Measurements from ENCODE around the gene GSDME. TPM values are rescaled to one million over a fixed set of nuclear protein-coding genes. Genes with fewer than 3 reads are reported as not detected.

The GSDME gene
- total and polyA plus RNA-seq, 10 of the 15 experiments (the other 5 are each of a cell fraction or from before 2014, with no cell fraction given) = 23.7 to 245 (median 128) TPM

GRCh38 chr7:24728503-24729364 lies 28.5 kb downstream of the GSDME start:
- WGBS (ENCODE audit: insufficient coverage, insufficient replicate concordance, low lambda C conversion rate, missing lambda C conversion rate) = 54% methylated on average over 16 of the region's 16 CpGs
- CTCF ChIA-PET = interaction anchor here (0.6 to 2.5 kb wide), 2 partner anchors 13 to 115 kb away, joined by 3 to 12 read pairs; no protein-coding TSS in a partner anchor
- 0 out of 2 replicates have a peak, but pooled peaks have one; percentile 53 for TF ChIP-seq IRF4 (IDR thresholded peaks at IDR 0.05; ENCODE audit: low read depth, low read length)
- TF ChIP-seq CREM (IDR thresholded peaks at IDR 0.05; ENCODE audit: low read depth) = peak; percentile 48; the same call in 1 of the 2 replicates
- TF ChIP-seq SIN3A (IDR thresholded peaks at IDR 0.05; ENCODE audit: low read depth, low read length) = no peak
- no peak for TF ChIP-seq E4F1 (IDR thresholded peaks at IDR 0.05; ENCODE audit: borderline replicate concordance, partially characterized antibody)
- TF ChIP-seq CTCF (IDR thresholded peaks at IDR 0.05 in 2 of 3, conservative IDR thresholded peaks at IDR 0.05 in 1 of 3; ENCODE audit: control insufficient read depth in 2 of 3, extremely low read depth in 1 of 3, insufficient read depth in 1 of 3, low read depth in 3 of 3, low read length in 3 of 3) = no peak
- TF ChIP-seq IRF3 (IDR thresholded peaks at IDR 0.05) = no peak
- TF ChIP-seq CBX3 (IDR thresholded peaks at IDR 0.05; ENCODE audit: borderline replicate concordance, low read depth) = no peak
- TF ChIP-seq MAX (IDR thresholded peaks at IDR 0.05; ENCODE audit: low read depth, low read length) = no peak
- no peak for TF ChIP-seq TARDBP (IDR thresholded peaks at IDR 0.05; ENCODE audit: borderline replicate concordance)
- TF ChIP-seq YBX1 (IDR thresholded peaks at IDR 0.05) = no peak
- TF ChIP-seq NFYA (IDR thresholded peaks at IDR 0.05; ENCODE audit: borderline replicate concordance, low read depth, low read length) = no peak
- no peak for TF ChIP-seq RCOR1 (conservative IDR thresholded peaks at IDR 0.05; ENCODE audit: low read depth, low read length)
- no peak for TF ChIP-seq SMAD1 (IDR thresholded peaks at IDR 0.05; ENCODE audit: low read depth, partially characterized antibody)
- TF ChIP-seq CBX5 (IDR thresholded peaks at IDR 0.05; ENCODE audit: low read depth) = no peak
- 0 out of 2 replicates have a peak, but pooled peaks have one; percentile 29 for TF ChIP-seq MEF2A (IDR thresholded peaks at IDR 0.05; ENCODE audit: insufficient read depth, low read depth, low read length)
- no peak for TF ChIP-seq STAT3 (IDR thresholded peaks at IDR 0.05; ENCODE audit: low read depth, low read length)
- no peak for TF ChIP-seq MTA2 (IDR thresholded peaks at IDR 0.05; ENCODE audit: low read depth)
- TF ChIP-seq SPI1 (IDR thresholded peaks at IDR 0.05; ENCODE audit: borderline replicate concordance, insufficient read depth, low read depth, low read length) = peak; percentile 1; the same call in 1 of the 2 replicates

More at GRCh38 chr7:24728503-24729364, 28.5 kb downstream of the GSDME start:
- no peaks in the 10 kb centered on the region for H4K20me1 ChIP-seq (ENCODE audit: control insufficient read depth, insufficient read depth)
- peak; percentile 47 for ATAC-seq
- H3K4me2 ChIP-seq (ENCODE audit: control insufficient read depth, insufficient read depth) = peak overlapping the region; percentile 52
- in situ Hi-C loops (cut with MboI) = no loop called here
- ChIA-PET RAD21 (ENCODE audit: unreplicated experiment) (no interaction called here), SMC1A (ENCODE audit: uncharacterized antibody, unreplicated experiment) (interaction anchor here (0.7 kb wide), 1 partner anchor 62 kb away, joined by 3 read pairs; no protein-coding TSS in a partner anchor), POLR2A (no interaction called here)
- H3K27ac ChIP-seq (ENCODE audit: control insufficient read depth, insufficient read depth) = peak overlapping the region; percentile 51
- no peak for FAIRE-seq
- peaks cover 0 to 8% of the 10 kb centered on the region in 2 experiments; a peak in 1 of 4 replicates for H3K36me3 ChIP-seq (ENCODE audit: control insufficient read depth in 2 of 2, insufficient read depth in 2 of 2, low read length in 1 of 2)
- H3K79me2 ChIP-seq (ENCODE audit: control insufficient read depth, insufficient read depth, low read length) = peaks cover 8% of the 10 kb centered on the region
- H3K9ac ChIP-seq (ENCODE audit: control insufficient read depth, insufficient read depth, low read length) = no peak overlapping the region; the same call in 1 of the 2 replicates
- no peak for DNase-seq (ENCODE audit: low read depth, low spot score)
- H3K9me3 ChIP-seq (replicated peaks; ENCODE audit: control insufficient read depth, insufficient read depth, low read length) = no peaks in the 10 kb centered on the region; the same call in 2 of the 3 replicates
- intact Hi-C loops (cut with micrococcal nuclease; ENCODE audit: unreplicated experiment) = no loop called here
- peaks cover 50% of the 10 kb centered on the region for H3K4me1 ChIP-seq (ENCODE audit: control insufficient read depth, insufficient read depth, low read length)
- H3K4me3 ChIP-seq = no peak overlapping the region
- BruUV-seq (replicated peaks) = no TSS peak
- H2AFZ ChIP-seq (ENCODE audit: control insufficient read depth, low read depth, low read length) = no peak overlapping the region
- H3K27me3 ChIP-seq (replicated peaks in 1 of 2; ENCODE audit: control insufficient read depth in 2 of 2, insufficient read depth in 2 of 2, low read length in 1 of 2) = no peaks in the 10 kb centered on the region
